HG02973 (cell line): ENCODE results near the gene TRIM50.
"Not testable (repeated sequence)": the region's sequence is repeated elsewhere in the genome, so short reads cannot be mapped to it uniquely, and the experiment has no call there.

Experiments used
- ATAC-seq: cut with Tn5 transposase; IDR thresholded peaks from one replicate; pipeline ENCODE4 v1.9.1; 2021; ENCODE audit warnings: moderate library complexity; ENCODE audit not compliant: unreplicated experiment

The TRIM50 gene

DNA sequence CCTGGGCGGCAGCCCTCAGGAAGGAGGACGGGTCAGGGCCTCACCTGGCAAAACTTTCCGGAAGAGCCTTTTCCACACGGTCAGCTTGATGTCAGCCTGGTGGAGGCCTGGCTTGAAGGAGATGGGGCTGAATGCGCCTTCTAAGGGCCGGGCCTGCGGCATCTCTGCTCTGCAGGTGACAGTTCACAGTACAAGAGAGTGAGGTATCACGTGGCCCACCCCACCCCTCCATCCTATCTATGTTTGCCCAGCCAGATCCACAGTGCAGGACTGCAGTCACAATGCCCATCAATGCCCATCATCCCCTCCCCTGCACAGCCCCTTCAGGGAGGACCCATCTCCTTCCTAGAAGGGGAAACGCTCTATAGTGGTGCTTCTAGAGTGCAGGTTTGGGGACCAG, 11.4 kb downstream of the TRIM50 start:
- no peak for ATAC-seq

DNA sequence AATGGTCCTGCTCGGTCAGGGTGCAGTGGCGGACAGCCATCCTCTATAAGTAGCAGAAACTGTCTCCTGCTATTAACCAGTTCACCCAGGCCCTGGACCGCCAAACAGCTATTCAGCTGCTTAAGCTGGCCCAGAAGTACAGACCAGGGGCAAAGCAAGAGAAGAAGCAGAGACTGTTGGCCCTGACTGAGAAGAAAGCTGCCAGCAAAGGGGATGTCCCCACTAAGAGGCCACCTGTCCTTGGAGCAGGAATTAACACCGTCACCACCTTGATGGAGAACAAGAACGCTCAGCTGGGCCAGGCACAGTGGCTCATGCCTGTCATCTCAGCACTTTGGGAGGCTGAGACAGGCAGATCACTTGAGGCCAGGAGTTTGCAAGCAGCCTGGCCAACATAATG, 13.6 kb downstream of the TRIM50 start:
- no peak for ATAC-seq

GRCh38 chr7:73313521-73313906, 14.4 kb downstream of the TRIM50 start:
- ATAC-seq = no peak

DNA sequence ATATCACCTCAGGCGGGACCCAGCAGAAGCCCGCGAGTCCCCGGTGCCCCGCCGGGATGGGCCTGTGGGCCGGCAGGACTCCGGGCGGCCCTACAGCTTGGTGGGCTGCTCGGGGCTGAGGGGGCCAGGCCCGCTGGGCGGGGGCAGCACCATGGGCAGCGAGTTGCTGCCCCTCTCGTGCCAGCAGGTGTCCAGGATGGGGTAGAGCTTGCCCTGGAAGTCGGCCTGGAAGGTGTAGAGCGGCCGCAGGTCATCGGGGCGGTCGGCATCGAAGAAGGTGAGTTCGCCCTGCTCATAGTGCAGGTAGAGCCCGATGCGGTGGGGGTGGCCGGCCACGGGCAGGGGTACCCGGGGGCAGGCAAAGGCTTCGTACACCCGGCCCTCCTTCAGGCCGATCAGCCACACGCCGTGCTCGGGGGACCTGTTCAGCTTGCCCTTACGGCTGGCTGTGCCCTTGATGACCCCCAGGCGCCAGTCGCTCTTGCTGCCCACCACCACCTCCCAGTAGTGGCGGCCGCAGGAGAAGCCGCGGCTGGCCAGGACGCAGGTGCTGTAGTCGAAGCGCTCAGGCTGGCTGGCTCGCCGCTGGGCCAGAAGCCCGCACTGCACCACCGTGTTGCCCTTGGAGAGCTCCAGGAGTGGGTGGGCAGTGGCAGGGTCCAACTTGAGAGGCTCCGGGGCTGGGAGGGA, 14.9 kb downstream of the TRIM50 start:
- no peak for ATAC-seq

DNA sequence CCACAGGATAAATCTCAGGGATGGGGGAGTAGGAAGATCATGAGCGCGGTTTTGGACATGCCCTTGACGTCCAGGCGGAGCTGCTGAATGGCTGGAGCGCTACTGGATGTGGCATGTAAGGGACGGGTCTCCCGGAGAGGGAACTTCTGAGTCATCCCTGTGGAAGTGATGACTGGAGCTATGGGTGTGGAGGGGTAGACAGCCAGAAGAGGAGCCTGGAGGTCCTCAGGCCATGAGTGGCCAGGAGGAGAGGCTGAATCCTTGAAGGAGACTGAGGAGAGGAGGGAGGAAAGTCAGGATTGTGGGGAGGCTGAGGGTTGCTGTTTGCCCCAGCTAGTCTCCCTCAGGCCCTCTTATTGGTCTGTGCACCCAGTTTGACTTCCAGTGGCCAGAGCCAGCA, 16.5 kb downstream of the TRIM50 start:
- ATAC-seq = not testable (repeated sequence)

DNA sequence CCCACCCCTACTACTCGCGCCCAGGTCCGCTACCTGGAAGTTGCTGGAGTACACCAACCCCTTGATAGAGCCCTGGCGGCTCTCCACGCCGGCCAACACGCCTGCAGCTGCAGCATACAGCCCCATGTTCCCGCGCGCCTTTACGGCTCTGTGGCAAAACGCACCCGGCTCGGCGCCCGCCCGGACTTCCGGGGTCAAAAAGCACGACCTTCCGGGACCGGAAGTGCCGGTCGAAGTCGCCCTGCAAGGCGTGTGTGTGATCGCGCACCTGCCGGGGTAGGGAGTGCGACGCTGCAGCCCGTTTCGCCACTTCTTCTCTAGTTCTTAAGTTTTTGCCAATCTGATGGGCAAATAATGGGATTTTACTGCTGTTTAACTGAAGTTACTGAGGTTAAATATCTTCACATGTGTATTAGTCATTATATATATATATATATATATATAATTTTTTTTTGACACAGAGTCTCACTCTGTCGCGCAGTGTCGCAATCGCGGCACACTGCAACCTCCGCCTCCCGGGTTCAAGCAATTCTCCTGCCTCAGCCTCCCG, 19.1 kb downstream of the TRIM50 start, which contains the start of gene NSUN5:
Gene NSUN5, minus strand, starts transcription at position 162 of the 550 bp plus-strand sequence. Its CDS starts 36 bp downstream, at position 126.
- peak; percentile 89 for ATAC-seq

- ATAC-seq = peak; percentile 36
Observed at GRCh38 chr7:73308074-73308664, 19.7 kb downstream of the TRIM50 start.

DNA sequence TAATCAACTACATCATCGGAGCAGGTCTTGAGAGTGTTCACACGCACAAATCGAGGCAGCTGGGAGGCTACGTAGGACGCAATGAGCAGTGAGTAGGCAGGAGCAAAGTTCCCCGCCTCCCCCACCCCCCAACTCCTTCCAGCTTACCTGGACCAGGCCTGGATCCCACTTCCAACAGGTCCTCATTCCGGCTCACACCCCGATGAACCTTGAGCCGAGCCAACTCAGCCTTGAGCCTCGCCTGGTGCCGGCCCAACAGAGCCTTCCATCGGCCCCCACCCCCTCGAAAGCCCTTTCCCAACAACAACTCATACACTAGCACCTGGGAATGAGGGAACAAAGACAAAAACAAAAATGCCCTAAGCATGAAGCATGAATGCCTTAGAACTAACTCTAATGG, 20.4 kb downstream of the TRIM50 start:
- ATAC-seq = no peak

GRCh38 chr7:73304612-73305387, 23.1 kb downstream of the TRIM50 start:
- not testable (repeated sequence) for ATAC-seq

- ATAC-seq = no peak
Observed at GRCh38 chr7:73304071-73304470, 23.8 kb downstream of the TRIM50 start.

- no peak for ATAC-seq
Observed at GRCh38 chr7:73303546-73303945, 24.3 kb downstream of the TRIM50 start.

GRCh38 chr7:73302846-73303245, 25.0 kb downstream of the TRIM50 start:
- not testable (repeated sequence) for ATAC-seq

DNA sequence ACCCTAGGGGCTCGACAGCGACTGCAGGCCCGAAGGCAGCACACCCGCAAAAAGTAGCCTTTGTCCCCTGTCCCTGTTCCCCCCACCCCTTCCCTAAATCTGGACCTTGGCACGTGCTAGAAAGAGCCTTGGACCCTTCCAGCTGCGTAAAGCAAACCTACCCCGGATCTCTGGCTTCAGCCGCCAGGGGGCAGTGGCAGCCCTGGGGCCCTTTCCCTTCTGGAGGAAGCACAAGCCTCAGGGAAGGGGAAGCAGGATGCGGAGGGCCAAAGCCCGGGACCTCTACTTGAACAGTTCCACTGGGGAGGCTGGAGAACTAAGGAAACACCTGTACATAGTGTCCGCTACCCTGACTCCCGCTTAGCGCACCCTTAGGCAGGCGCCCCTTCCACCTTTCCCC, 26.8 kb downstream of the TRIM50 start:
- ATAC-seq = not testable (repeated sequence)

GRCh38 chr7:73299812-73300211, 28.1 kb downstream of the TRIM50 start:
- not testable (repeated sequence) for ATAC-seq

- not testable (repeated sequence) for ATAC-seq
Observed at GRCh38 chr7:73297706-73298105, 30.2 kb downstream of the TRIM50 start.

DNA sequence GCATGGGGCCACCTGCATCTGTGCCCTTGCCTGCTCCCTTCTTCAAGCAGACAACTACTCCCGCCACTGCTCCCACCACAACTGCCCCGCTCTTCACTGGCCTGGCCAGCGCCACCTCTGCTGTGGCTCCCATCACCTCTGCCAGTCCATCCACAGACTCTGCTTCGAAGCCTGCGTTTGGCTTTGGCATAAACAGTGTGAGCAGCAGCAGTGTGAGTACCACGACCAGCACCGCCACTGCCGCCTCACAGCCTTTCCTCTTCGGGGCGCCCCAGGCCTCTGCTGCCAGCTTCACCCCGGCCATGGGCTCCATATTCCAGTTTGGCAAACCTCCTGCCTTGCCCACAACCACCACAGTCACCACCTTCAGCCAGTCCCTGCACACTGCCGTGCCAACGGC, 30.6 kb downstream of the TRIM50 start:
- not testable (repeated sequence) for ATAC-seq

GRCh38 chr7:73277210-73277609, 50.7 kb downstream of the TRIM50 start:
- not testable (repeated sequence) for ATAC-seq

GRCh38 chr7:73267813-73268212, 60.1 kb downstream of the TRIM50 start:
- ATAC-seq = not testable (repeated sequence)

DNA sequence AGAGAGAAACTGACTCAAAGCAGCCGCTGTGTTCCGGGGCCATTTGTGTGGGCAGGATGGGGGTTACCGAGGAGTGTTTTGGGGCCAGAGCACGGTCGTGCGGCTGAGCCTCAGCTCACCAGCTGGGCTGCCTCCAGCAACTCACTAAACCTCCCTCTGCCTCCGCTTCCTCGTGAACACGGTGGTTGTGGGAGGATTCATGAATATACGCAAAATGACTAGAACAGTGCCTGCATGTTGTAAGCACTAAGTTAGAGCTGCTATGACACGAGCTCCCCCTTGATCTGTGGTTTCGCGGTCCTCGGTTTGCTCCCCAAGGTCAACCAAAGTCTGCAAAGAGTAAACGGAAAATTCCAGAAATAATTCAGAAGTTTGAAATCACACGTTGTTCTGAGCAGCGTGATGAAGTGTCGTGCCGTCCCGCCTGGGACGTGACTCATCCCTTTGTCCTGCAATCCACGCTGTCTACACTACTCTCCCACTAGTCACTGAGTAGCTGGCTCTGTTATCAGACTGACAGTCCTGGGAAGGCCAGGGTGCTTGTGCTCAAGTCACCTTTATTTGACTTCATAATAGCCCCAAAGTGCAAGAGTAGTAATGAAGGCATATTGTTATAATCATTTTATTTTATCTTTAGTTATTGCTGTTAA, 61.0 kb downstream of the TRIM50 start:
- peak; percentile 80 for ATAC-seq
